Inflammatory macrophage treated with lipopolysaccharide for 4 hours (primary cell): Measurements from ENCODE around the gene USP3.
"Not testable (repeated sequence)": the region's sequence is repeated elsewhere in the genome, so short reads cannot be mapped to it uniquely, and the experiment has no call there.

Experiments used
- DNase-seq: peaks from one replicate; pipeline ENCODE4 v3.0.0-alpha.2; 2020

USP3 gene

GRCh38 chr15:63597038-63597790 lies 92.8 kb downstream of the USP3 start, which contains the start of gene FBXL22:
TSS of gene FBXL22 (plus strand) at chr15:63597387. CDS start at chr15:63597393, 6 bp downstream.
- DNase-seq: no peak

DNA sequence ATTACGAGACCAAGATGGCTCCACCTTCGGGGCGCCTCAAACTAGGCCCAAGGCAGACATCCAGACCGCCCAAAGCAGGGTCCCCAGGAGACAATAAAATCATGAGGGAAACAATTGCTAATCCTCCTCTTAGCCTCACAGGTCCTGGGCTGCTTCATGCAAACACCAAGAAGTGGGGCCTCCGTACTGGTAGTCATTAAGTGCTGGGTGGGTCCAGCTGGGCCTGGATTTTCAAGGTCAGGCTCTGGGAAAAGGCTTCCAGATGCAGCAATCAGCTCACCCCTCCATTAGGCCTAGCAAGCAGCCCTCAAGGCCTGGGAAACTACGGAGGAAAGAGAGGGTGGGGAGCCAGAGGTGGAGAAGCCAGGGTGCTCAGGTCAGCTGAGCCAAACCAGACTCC lies 93.4 kb downstream of the USP3 start:
- no peak for DNase-seq

DNA sequence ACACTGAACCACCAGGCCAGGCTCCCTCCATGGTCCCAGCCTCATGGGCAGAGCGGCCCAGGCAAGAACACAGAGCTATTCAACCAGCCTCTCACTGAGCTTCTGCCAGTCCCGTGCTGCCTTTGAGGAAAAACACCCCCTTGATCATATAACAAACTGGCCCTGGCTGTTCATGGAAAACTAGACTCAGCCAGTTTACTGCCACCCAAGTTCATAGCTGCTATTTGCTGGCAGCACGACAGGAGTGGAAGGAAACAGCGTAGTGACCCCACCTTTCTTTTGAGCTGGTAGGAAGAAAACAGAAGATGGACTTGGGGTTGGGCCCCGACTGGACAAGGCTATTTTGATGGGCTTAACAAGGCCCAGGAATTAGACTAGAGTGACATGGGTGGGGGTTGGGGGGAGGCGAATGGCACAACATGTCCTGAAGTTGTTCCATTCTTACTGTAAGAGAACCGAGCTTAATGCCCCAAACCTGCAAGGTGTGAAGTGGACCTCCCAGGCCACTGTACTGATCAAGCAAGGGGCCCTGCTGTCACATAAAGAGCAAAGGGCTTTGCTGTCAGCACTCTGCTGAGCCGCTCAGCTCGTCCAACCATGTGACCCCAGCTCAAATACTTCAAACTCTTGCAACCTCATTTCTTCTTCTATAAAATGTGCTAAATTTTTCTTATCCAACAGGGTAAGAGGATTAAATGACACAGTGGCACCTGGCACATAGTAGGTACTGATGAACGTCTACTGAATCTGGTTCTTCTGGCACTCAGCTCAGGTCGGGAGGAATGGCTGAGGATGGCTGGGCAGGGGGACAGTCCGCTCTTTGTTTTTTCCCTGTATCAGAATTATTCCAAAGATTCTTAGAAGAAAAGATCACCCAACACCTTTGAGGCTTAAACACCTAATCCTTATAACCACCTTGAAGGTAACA lies 94.3 kb downstream of the USP3 start:
- no peak for DNase-seq

- peak; percentile 66 for DNase-seq
Observed at GRCh38 chr15:63599401-63600000, 95.1 kb downstream of the USP3 start.

GRCh38 chr15:63600001-63600615 lies 95.7 kb downstream of the USP3 start:
- DNase-seq: no peak

- DNase-seq: peak; percentile 94
Observed at GRCh38 chr15:63600616-63601025, 96.2 kb downstream of the USP3 start.

GRCh38 chr15:63601026-63601703 lies 96.8 kb downstream of the USP3 start:
- peak; percentile 24 for DNase-seq

DNA sequence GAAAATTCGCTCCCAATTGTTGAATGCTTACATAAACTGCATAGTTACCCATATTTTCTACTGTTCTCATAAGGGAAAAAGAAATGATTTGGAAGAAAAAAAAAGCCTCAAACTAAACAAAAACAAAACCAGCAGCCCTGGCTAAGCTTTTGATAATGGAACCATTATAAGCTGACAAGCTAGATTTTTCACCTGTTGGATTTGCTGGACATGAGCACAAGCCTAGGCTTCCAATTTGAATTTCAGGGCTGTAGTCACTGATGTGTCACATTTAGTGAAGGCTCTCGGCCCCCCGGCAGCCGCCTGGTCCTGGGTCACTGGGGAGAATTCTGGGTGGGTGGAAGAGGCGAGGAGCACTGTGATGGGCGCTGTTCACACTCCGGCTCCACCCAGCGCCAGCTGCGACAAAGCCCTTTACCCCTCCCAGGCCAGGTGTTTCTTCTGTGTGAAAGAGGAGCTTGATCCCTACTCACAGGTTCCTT lies 97.4 kb downstream of the USP3 start:
- no peak for DNase-seq

DNA sequence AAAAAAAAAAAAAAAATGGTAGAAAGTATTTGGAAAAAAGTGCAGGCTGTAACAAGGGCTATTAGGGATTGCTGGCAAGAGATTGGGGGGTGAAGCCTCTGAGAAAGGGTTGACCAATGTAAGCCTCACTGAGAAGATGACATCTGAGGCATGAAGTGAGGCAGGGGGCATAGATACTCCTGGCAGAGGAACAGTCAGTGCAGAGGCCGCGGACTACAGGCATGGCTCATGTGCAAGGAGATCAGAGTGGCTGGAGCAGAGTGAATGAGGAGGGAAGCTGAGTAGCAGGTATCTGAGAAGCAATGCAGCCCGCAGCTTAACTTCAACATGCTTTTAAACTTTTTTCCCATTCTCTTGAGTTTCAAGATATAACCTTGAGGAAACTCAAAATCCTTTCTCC lies 98.2 kb downstream of the USP3 start:
- DNase-seq: no peak

DNA sequence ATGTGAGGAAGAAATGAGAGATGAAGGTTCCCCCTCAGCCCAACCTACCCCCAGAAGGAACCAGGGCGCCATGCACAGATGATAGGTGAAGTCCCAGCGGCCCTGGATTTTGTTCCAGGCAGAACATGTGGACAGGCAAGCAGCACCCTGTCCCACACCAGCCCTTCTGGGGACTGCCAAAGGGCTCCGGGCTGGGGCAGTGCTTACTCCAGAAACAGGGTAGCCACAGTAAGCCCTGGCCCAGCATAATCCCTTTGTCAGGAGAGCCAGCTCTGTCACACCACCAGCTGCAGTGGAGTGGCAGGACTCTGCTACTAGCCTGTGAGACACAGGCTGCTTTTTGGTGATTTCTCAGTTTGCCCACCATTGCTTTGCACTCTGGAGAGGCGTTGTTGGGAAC lies 99.1 kb downstream of the USP3 start:
- no peak for DNase-seq

GRCh38 chr15:63604281-63604680 lies 99.9 kb downstream of the USP3 start:
- no peak for DNase-seq

DNA sequence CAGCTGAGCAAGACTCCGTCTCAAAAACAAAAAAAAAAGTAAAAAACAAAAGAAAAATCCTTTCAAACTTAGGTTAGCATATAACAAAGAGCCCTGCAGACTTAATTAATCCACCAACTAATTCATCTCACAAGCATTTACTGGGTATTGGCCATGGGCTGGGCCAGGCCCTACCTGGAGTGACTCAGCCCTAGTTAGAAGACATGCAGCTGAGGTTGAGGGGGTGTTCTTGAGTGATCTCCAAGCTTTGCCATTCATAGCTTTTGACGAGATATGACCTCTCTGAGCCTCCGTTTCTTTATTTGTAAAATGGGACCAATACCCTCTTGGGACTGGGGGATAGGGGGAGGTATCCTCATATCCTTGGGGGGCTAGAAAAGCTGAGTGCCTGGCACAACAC lies 100.6 kb downstream of the USP3 start:
- no peak for DNase-seq

DNA sequence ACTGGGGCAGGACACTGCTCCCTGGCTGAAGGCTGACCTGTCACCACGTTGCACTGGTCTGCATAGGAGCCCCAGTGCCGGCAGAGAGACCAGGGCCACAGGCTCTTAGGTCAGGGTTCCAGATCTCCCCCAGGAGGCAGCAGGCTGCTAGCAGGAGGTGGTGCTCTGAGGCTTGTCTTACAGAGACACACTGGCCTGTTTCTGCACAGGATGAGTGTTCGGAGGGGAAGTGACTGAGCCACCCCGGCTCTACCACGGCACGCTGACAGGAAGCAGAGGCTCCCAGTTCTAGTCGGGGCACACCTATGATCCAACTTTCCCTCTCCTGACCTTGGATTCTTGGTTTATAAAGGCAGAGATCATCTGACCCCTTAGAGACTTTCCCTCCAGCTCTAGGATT lies 101.4 kb downstream of the USP3 start:
- no peak for DNase-seq

DNA sequence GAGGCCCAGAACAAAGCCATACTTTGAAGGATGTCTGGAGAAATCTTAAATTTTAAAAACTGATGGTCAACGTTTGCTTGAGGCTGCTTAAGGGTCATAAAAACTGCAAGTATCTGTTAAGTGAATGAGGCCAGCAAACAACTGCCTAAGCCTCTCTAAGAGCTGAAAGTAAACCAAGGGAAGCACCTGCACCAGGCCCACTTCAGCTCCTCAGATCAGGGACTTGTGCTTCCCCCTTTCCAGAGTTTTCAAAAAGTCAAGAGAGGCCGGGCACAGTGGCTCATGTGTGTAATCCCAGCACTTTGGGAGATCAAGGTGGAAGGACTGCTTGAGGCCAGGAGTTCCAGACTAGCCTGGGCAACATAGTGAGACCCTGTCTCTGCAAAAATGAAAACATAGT lies 101.9 kb downstream of the USP3 start:
- DNase-seq: no peak

- DNase-seq: no peak
Observed at GRCh38 chr15:63608989-63609388, 104.6 kb downstream of the USP3 start.

GRCh38 chr15:63609448-63609847 lies 105.1 kb downstream of the USP3 start:
- no peak for DNase-seq

DNA sequence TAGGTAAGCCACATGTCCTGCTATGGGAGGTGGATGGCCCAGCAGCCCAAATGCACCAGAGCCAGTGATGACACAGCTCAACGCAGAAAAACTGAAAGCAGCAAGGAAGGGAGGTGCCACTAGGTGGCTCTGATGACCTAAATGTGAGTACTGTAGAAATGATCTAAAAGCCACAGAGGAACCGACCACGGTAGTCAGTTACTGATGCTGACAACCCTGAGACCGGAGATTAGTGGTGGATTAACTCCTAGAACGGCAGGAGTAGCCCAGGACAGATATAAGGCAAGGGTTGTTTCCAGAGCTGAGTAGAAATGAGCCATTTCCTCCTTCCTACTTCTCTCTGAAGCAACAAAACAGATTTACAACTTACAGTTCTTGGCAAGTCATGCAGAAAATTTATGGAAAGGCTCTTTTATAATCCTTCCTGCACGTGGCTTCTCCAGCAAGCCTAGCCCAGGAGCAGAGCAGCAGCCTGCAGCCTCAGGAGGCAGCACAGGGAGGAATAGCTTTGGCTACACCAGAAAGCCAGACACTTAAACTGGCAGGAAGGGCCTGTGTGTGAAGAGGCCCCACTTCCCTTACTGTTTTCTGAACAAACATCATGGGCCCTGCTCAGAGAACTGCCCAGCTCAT lies 105.9 kb downstream of the USP3 start:
- DNase-seq: peak; percentile 74

DNA sequence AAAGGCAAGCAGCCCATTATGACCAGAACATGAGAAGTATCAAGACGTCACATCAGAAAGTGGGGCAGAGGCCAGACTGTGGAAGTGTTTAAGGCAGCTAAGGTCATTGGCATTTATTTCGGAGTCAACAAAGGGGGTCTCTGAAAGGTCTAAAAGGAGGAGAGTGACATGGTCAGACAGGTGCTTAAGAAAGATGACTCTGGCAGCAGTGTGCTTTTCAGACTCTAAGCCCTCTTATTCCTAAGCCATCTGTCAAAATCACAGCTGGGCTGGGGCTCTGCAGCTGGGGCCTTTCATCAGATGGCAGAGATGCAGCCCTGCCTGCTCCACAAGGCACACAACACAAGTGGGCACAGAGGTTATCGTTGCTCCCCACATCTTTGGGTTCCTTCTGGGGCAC lies 106.8 kb downstream of the USP3 start:
- no peak for DNase-seq

DNA sequence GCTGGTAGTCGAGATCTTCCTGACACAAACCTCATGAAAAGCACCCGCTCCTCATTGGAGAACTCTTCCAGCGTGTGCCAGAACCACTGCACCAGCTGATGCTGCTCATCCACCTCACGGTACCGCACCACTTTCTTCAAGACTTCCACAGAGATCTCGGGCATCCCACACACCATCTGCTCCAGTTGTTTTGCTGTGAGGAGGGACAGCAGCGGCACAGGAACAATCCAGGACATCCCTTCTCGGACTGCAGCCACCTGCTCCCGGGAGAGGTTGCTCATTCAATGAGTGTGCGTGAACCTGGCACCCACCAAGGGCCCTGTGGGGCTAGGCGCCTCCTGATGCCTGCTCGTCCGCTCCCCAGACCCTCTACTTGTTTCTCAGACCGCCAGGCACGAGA lies 107.9 kb downstream of the USP3 start:
- no peak for DNase-seq

DNA sequence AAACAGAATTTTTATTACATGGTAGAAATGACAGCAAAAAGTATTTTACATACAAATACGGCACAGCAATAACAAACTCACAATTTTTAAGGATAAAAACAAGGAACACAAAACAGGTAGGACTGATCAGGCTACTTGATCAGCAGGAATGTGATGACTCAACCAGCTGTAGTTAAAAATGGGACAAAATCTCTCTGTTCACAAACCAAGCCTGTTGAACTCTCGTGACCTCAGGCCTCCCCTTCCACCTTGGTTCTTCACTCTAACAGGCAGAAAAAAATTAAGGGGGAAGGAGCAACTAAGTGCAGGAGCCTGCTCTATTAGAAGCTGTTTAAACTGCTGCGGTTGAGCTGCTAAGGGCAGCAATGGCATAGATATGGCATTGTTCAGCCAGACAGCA lies 111.5 kb downstream of the USP3 start:
- no peak for DNase-seq

- not testable (repeated sequence) for DNase-seq
Observed at GRCh38 chr15:63617147-63617546, 112.8 kb downstream of the USP3 start.

GRCh38 chr15:63617627-63618026 lies 113.2 kb downstream of the USP3 start:
- not testable (repeated sequence) for DNase-seq
